HG02642 (cell line): ENCODE measurements around the gene SLC12A8.
A peak's percentile ranks its signal among the peaks of the same experiment; 100 is the strongest.

Experiments
- ATAC-seq: cut with Tn5 transposase; IDR thresholded peaks from one replicate; pipeline ENCODE4 v1.9.1; 2021; ENCODE audit warnings: mild to moderate bottlenecking; ENCODE audit not compliant: unreplicated experiment, poor library complexity

SLC12A8 gene

DNA sequence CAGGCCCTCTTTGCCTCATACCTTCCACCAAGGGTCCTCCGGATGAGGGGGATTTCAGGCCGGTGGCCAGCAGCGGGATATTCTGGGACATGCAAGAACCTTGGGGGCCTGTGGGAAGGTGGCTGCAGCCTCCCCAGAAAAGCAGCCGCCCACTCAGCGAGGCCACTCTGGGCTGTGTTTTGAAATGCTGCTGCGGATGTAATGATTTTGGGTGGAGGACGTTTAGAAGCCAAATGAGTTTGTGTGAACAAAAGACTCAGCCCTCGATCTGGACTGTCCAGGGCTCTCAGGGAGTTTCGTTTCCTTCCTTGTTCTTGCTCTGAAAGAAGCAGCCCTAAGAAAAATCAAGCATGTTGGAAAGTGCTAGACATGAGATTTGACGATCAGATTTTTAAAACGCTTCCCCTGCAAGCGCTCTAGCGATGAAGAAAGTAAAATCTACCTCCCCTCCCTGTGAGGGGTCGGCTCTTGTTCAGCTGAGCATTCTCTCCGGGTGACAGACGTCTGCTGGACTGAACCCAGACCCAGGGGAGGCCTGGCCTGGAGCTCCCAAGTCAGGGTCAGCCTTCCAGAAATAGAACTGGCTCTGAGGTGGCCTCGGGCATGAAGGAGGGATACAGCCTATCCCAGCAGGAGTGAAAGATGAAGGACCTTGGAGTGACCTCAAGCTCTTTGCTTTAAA lies 169.7 kb downstream of the SLC12A8 start:
- no peak for ATAC-seq

DNA sequence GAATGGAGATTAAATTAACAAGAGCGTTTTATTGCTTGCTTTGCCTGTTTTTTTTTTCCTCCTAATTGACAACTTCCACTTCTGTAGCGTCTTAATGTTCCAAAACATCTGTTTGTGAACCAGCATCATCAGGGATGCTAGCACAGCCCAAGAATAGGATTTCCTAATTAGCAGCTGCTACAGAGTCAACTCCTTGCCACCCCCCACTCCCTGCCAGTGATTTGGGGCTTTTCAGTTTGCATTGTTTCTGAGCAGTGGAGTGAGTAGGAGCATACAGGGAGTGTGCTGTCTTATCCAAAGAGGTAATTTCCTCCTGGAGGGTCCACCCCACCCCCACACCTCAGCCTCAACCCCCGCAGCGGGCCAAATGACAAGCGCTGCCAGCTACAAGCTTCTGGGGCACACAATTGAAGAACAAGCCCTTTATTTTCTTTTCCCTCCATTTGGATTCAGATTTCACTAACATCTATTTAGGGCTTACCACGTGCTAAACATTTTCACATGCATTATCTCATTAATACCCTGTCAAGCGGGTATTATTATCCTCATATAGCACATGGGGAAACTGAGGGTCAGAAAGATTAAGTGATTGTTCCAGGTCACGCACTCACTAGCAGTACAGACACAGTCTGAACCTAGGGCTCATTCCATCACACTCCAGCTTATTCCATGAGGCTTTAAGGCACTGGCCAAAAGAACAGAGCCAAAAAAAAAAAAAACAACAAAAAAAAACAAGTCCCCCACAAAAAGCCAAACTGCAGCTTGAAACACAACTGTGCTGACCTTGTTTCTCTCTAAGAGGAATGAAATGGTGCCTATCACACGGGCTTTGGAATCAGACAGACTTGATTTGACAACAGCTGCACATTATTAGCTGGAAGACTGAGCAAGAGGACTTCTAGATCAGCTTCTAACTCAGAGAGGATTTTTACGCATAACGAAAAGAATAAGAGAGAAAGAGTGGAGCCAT lies 173.1 kb downstream of the SLC12A8 start:
- no peak for ATAC-seq

- no peak for ATAC-seq
Observed at GRCh38 chr3:125037498-125038150, 174.9 kb downstream of the SLC12A8 start.

GRCh38 chr3:125035217-125035616 lies 177.3 kb downstream of the SLC12A8 start:
- peak; percentile 56 for ATAC-seq

DNA sequence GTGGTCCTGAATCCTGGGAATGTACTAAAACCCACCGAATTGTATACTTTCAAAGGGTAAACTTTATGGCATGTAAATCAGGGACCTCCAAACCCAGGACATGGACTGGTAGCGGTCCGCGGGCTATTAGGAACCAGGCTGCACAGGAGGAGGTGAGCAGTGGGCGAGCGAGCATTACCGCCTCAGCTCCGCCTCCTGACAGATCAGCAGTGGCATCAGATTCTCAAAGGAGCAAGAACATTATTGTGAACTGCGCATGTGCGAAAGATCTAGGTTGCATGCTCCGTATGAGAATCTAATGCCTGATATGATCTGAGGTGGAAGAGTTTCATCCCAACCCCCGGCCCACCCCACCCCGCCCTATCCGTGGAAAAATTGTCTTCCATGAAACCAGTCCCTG lies 178.9 kb downstream of the SLC12A8 start:
- no peak for ATAC-seq

GRCh38 chr3:125033135-125033534 lies 179.4 kb downstream of the SLC12A8 start:
- ATAC-seq: no peak

DNA sequence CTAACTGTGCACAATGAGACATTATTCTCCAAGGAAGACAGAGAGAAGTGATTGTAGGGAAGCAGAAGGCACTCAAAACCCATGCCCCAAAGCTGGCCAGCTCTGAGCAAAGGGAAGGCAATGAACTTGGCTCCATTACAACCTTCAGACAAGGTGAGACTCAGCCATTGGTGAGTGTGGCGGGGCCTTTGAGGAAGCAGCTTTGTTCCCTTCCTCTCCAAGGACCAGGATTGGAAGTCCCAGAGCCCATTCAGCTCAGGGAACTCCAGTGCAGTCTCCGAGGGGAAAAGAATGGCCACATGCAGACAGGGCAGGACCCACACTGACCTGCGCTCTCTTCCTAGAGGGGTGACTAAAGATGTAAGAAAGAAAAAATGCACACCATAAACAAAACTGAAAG lies 179.9 kb downstream of the SLC12A8 start:
- ATAC-seq: no peak
